ENCODE measurements around the gene PAPPA.

- no peak for TF ChIP-seq MXI1 (IDR thresholded peaks at IDR 0.05; ENCODE audit: low read depth, low read length)
- TF ChIP-seq ZNF274 (IDR thresholded peaks at IDR 0.05; ENCODE audit: borderline replicate concordance, low read depth, low read length), result no peak
- TF ChIP-seq SIN3A (IDR thresholded peaks at IDR 0.05; ENCODE audit: borderline replicate concordance in 2 of 2, control insufficient read depth in 1 of 2, low read depth in 2 of 2, low read length in 2 of 2), result no peak
- TF ChIP-seq JUN (IDR thresholded peaks at IDR 0.05; ENCODE audit: borderline replicate concordance, low read depth, low read length), result no peak
- TF ChIP-seq JUN (CRISPR knock-in tag; IDR thresholded peaks at IDR 0.05; ENCODE audit: borderline replicate concordance), result no peak
- no peak for TF ChIP-seq ETV5 (CRISPR knock-in tag; IDR thresholded peaks at IDR 0.05; ENCODE audit: low read depth)
- no peak for TF ChIP-seq CTBP1 (IDR thresholded peaks at IDR 0.05; ENCODE audit: borderline replicate concordance)
- TF ChIP-seq IFI16 (CRISPR knock-in tag; IDR thresholded peaks at IDR 0.05), result no peak
- no peak for TF ChIP-seq NFYB (IDR thresholded peaks at IDR 0.05; ENCODE audit: extremely low read depth, insufficient read length)
- TF ChIP-seq E2F3 (CRISPR knock-in tag; IDR thresholded peaks at IDR 0.05), result no peak
These were observed 13.1 kb downstream of the PAPPA start for GRCh38 chr9:116166713-116167112.
